ENCODE data around the gene ARCN1. TPM values are rescaled to one million over a fixed set of nuclear protein-coding genes. Genes with fewer than 3 reads are reported as not detected.

Gene ARCN1
- total RNA-seq, 1 donor from 2014 or later = 71.3 TPM

DNA sequence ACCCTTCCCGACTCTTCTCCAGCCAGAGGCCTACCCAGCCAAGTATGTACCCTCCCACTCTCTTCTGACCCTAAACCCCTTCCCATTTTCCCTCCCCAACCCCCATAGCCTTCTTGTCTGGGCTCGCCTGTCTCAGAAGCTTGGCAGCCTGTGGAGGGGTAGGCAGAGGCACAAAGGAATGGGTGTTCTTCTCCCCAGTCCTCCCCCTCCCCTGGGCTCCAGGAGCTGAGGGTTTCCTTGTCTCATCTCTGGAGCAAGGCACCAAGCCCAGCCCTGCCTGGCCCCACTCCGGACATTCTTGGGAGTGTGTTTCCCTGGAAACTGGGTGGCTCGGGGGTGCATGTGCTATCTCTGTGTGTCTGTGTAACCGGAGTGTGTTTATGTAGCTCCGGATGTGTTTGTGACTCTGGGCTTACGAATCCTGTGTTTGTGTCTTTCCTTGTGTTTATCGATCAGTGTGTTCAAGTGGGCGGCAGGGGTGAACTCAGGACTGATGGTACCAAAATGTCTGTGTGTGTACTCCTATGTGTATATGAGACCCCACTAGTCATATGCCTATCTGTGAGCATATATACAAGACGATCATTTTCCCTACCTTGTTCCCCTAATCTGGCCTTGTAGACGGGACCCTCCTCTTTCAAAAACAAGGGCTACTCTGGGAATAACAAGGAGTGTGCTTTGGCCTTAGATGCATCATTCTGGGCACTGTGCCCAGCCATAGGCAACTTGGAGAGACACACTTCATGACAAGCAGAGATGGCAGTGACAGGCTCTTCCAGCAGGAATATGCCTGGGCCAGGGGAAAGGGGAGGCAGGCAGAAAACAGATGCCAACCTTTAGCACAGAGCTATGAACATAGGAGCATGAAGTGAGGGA is 46.1 kb downstream of the ARCN1 start:
- FAIRE-seq (no peak), DNase-seq (ENCODE audit: low spot score in 2 of 2) (no peak)

DNA sequence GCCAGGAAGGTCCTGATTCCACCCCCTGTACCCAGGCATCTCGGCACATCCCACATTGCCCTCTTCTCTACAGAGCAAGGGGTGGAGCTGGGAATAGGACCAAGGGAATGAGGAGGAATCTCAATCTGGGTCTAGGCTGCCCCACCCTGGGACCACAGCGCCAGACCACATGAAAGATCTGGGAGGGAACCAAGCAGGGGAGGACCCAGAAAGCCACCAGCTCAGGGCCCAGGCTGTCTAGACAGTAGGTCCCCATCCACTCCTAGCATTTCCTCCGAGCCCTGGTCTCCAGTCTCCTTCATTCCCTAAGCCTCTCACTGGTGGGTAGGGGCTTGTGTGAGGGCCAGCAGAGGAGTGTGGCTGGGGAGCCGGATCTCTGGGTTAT is 46.8 kb downstream of the ARCN1 start:
- DNase-seq (ENCODE audit: low spot score in 2 of 2) = no peak

DNA sequence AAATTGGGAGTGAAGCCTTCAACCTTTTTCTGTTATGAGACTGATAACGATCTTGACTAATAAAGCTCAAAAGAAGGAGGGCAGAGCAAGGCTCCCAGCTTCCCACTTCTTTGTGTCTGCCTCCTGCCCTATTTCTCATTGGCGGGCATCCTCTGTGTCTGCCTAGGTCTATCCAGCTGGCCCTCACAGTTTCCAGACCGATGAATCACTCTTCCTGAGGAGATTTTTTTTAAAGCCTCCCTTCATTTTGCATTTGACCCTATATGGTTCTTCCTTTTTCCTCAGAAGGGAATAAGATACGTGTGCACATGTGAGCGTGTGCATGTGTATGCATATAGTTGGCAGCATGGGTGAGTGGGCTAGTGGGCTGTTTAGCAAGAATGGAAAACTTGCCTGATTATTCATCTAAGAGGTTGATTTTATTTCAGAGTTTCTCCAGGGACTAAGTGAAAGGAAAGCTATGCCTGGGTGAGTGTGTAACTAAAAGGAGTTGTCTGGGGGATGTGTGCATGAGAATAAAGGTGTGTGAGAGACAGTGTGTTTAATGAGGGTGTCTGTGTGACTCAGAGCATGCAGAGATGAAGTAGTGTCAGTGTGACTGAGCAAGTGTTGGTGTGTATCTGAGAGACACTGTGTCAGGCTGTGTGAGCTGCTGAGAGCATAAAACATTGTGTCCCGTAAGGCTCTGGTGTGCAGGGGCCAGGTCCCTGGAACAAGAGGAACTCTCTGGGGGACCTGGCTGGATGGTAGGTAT is 47.4 kb downstream of the ARCN1 start:
- FAIRE-seq = no peak
- DNase-seq (ENCODE audit: low spot score in 2 of 2) = no peak

More for the DNA sequence above, 46.8 kb downstream of the ARCN1 start:
- no peak for FAIRE-seq

DNA sequence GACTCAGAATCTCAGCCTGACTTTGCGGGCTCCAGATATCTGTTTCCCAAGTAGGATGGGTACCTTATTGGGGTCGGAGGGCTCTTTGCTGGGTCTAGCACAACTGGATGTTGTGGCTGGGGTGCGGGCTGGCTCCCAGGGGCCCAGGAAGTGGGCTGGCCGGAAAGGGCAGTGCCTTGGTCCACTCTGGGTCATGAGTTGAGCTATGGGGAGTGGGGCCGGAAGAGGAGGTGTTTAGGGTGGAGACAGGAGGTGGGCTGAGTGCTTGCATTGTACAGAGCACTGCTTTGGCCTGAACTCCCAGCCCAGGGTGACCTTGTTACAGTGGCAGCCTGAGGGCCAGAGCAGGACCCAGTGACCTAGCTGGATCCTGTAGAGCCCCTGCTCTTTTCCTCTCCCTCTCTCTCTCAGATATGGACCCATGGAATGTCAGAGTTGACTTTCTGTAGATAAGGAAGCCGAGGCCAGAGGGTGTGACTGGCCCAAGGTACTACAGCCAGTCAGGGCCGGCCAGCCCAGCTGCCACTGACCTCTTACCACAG is 48.4 kb downstream of the ARCN1 start:
- FAIRE-seq = no peak
- no peak for DNase-seq (ENCODE audit: low spot score in 2 of 2)

DNA sequence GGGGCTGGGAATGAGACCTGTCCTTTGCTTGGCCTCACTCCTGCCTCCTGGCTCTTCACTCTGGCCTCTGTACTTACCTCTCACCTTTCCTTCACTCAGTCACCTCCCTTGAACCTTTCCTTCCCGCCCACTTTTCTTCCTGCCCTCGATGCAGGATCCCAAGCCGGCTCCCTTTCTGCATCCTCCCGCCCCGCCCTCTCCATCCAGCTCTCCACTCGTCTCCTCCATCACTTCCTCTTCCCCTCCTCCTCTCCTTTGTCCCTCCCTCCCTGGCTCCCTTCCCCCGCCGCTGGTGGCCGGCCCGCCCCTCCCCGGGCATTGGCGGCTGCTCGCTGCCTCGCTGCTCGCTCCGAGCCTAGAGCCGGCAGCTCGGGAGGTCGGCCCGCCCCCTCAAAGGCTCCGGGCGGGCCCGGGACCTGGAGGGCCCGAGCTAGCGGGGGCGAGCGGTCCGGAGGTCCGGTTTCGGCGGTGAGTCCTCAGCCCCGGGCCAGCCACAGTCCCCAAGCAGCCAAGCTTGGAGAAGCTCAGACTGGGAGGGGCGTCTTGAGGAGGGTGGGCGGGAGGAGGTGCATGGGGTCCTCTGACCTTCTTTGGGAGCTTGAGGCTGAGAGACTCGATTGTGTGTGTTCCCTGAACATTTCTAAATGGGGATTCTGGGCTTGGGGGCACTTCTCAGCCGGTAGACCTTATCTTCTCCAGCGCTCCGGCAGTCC is 49.0 kb downstream of the ARCN1 start:
- peak; percentile 76 to 79 for DNase-seq (ENCODE audit: low spot score in 2 of 2)
- FAIRE-seq = no peak

- FAIRE-seq (no peak), DNase-seq (ENCODE audit: low spot score in 2 of 2) (no peak)
These were observed 49.7 kb downstream of the ARCN1 start for GRCh38 chr11:118621784-118622375.

DNA sequence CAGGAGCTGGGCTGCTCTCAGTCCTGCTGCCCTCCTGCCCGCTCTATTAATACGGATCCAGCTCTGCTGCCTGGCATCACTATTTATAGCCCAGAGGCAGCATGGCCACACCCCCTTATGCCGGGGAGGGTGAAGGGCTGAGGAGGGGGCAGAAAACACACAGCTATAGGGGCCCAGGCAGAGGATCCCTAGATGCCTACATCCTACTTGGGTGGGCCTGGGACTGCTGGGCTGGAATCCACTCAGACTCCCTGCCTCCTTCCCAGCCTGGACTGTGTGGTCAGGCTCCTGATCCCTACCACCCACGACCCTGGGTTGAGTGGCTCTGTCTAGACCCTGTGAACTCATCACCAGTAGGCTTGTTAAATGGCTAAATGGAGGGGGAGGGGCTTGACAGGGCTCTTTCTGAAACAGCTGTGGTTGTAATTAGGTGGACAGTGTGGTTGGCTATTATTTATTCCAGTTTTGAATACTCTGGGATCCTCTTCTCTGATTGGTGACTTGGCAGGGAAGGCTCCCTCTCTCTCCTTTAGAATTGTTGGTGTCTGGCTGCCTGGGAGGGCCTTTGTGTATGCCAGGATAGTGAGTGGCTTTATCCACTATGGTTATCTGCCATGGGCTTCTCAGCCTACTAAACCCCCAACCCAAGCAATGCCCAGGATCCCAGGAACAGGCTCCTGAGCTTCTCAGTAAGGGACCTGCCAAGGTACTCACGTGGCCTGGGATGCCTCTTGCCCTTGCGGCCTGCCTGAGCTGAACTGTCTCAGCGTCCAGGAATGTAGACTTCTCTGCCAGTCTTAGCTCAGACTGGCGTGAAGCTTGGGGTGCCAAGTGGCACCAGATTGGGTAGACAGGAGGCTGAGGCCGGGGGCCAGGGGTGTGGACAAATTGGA is 50.4 kb downstream of the ARCN1 start:
- FAIRE-seq = no peak
- DNase-seq (ENCODE audit: low spot score in 2 of 2) = no peak

DNA sequence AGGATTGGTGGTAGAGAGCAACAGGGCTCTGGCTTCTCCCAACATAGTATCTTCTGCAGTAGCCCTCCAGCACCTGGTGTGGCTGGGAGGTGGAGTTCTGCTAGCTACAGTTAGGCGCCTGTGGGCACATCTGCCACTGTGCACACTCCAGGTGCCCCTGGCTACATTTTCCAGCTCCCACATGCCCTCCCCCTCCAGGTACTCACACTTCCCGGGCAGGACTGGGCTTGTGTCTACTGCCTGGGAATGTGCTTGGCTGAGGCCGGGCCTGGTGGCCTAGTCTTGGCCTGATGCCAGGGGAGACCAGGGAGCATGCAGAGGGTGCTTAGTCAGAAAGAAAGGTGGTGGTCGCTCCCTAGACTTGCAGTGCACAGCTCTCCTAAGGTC is 51.1 kb downstream of the ARCN1 start:
- FAIRE-seq = no peak
- DNase-seq (ENCODE audit: low spot score in 2 of 2) = no peak

DNA sequence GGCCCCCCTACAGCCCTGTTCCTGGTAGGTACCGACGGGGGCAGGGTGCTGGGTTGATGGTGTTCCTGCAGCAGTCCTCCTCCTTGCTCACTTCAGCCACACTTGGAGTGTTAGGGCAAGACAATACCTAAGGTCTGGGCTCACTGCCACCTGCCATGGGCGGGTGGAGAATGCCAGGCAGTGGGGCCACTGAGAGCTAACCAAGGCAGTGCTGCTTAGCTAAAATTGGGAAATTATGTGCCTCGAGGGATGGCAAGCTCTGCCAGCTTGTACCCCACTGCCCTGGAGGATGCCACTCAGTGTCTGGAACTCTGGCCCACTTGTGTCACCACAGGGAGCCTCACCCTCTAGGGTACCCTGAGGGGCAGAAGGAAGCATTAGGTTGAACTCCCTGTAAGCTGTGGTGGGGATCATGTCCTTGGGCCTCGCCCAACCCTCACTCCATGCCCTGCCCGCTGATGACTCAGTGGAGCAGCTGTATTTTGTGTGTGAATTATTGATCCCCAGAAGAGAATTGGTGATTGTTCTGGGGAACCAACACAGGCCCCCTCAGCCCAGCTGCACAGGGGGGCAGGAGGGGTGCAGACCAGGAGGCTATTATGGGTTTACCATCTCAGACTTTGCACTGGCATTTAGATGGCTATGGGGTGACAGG is 53.0 kb downstream of the ARCN1 start:
- FAIRE-seq (no peak), DNase-seq (ENCODE audit: low spot score in 2 of 2) (no peak)

GRCh38 chr11:118625976-118626375 is 53.8 kb downstream of the ARCN1 start:
- FAIRE-seq (no peak), DNase-seq (ENCODE audit: low spot score in 2 of 2) (no peak)

DNA sequence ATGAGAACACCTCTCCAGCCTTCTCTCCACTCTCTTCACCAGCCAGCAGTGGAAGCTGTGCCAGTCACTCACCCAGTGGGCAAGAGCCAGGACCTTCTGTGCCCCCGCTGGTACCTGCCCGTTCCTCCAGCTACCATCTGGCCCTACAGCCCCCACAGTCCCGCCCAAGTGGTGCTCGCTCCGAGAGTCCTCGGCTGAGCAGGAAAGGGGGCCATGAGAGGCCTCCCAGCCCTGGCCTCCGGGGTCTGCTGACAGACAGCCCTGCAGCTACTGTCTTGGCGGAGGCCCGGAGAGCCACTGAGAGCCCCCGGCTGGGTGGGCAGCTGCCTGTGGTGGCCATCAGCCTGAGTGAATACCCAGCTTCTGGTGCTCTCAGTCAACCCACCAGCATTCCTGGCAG is 55.4 kb downstream of the ARCN1 start:
- DNase-seq (ENCODE audit: low spot score in 2 of 2) (no peak), FAIRE-seq (no peak)

DNA sequence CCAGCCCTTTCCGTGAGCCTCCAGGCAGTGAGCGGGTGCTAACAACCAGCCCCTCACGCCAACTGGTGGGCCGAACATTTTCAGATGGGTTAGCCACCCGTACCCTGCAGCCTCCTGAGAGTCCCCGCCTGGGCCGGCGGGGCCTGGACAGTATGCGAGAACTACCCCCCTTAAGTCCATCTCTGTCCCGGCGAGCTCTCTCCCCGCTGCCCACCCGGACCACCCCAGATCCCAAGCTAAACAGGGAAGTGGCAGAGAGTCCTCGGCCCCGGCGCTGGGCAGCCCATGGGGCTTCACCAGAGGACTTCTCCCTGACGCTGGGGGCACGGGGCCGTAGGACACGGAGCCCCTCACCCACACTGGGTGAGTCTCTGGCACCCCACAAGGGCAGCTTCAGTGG is 55.8 kb downstream of the ARCN1 start:
- DNase-seq (ENCODE audit: low spot score in 2 of 2) (no peak), FAIRE-seq (no peak)

GRCh38 chr11:118628432-118628831 is 56.2 kb downstream of the ARCN1 start:
- DNase-seq (ENCODE audit: low spot score in 2 of 2) (no peak), FAIRE-seq (no peak)

DNA sequence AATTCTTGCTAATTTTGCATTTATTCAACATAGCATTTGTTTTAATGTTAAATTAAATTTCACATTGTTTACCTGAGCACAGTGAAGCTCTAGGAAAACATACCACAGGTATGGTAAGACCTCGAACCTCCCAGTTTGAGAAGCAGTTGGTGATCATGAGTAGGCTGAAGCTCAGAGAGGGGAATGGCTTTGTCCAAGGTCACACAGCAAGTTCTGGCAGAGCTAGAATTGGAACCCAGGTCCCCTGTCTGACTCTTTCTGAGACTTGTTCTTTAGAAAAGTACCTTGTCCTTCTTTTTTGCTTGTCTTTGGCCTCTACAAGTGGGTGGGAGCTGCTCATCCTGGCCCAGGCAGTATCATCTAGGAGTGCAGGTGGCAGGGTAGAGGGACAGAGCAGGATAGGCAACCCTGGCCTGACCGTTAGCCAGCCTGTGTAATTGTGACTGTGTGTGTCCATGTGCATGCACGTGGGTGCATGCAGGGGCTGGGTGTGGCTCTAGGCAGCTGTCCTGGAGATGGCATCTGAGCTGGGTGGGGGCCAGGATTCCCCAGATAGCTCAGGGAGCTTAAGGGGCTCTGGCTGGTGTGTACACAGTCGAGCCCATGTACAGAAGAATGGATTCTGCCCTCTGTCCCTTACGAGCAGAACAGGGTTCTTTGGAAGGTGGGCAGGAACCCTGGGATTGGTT is 56.8 kb downstream of the ARCN1 start:
- no peak for DNase-seq (ENCODE audit: low spot score in 2 of 2)
- FAIRE-seq = no peak

- FAIRE-seq (no peak), DNase-seq (ENCODE audit: low spot score in 2 of 2) (no peak)
These were observed 57.8 kb downstream of the ARCN1 start for GRCh38 chr11:118629761-118630661.

GRCh38 chr11:118631142-118631909 is 59.1 kb downstream of the ARCN1 start:
- no peak for DNase-seq (ENCODE audit: low spot score in 2 of 2)
- FAIRE-seq = no peak

Measured in frontal cortex (tissue), 4 donors.